Activated naive CD4-positive, alpha-beta T cell treated with anti-CD3 and anti-CD28 coated beads, Interleukin-2, amount 10 ng/mL, durations not matched to agents 7 days and 5 days (primary cell): Measurements from ENCODE around the gene WDR62.
A peak's percentile ranks its signal among the peaks of the same experiment; 100 is the strongest.

Experiments used
- CTCF ChIA-PET: fragments of 350-600 bp; sonication (Branson Sonifier 250); formaldehyde crosslinking; loops from one replicate; lab custom pipeline; 2021; ENCODE audit warnings: antibody characterized with exemption; lab: Charles Lee
- DNase-seq: peaks from one replicate; pipeline ENCODE4 v3.0.0-alpha.2; 2020
- H3K27ac Mint-ChIP-seq: one replicate; pipeline ENCODE4 v1.8.0; 2021; ENCODE audit warnings: mild to moderate bottlenecking, moderate library complexity, mixed read lengths
- H3K27me3 Mint-ChIP-seq: one replicate; pipeline ENCODE4 v1.8.0; 2021; ENCODE audit warnings: mild to moderate bottlenecking, mixed read lengths
- H3K36me3 Mint-ChIP-seq: one replicate; pipeline ENCODE4 v1.8.0; 2021; ENCODE audit warnings: mixed read lengths
- H3K4me1 Mint-ChIP-seq: one replicate; pipeline ENCODE4 v1.8.0; 2021; ENCODE audit warnings: mixed read lengths
- H3K4me3 Mint-ChIP-seq: one replicate; pipeline ENCODE4 v1.8.0; 2021; ENCODE audit warnings: mild to moderate bottlenecking, moderate library complexity, mixed read lengths
- H3K9me3 Mint-ChIP-seq: one replicate; pipeline ENCODE4 v1.8.0; 2021; ENCODE audit warnings: mixed read lengths

Gene WDR62

DNA sequence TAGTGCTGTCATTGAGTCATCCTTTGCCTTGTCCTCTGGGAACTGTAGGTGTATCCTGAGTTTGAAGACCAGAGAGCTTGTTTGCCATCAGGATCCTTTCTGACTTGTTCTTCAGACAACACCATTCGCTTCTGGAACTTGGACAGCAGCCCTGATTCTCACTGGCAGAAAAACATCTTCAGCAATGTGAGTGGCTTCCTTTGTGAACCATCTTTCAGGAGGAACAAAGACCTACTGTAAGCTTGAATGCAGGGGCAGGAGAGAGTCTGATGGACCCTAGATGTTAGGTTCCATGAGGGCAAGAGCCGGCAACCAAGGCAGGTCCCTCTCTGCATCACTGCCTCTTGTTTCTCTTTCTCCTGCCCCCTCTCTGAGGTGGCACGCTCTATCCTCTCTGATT, 26.7 kb downstream of the WDR62 start:
- no peak overlapping the region for H3K27ac Mint-ChIP-seq
- CTCF ChIA-PET = no interaction called here
- no peaks in the 10 kb centered on the region for H3K4me1 Mint-ChIP-seq
- no peaks in the 10 kb centered on the region for H3K27me3 Mint-ChIP-seq
- no peaks in the 10 kb centered on the region for H3K9me3 Mint-ChIP-seq
- no peak for DNase-seq
- H3K36me3 Mint-ChIP-seq = peaks cover 53% of the 10 kb centered on the region
- H3K4me3 Mint-ChIP-seq = no peak overlapping the region

- H3K4me1 Mint-ChIP-seq = no peaks in the 10 kb centered on the region
- H3K9me3 Mint-ChIP-seq = no peaks in the 10 kb centered on the region
- H3K27ac Mint-ChIP-seq = no peak overlapping the region
- H3K4me3 Mint-ChIP-seq = no peak overlapping the region
- no peaks in the 10 kb centered on the region for H3K27me3 Mint-ChIP-seq
- DNase-seq = no peak
- CTCF ChIA-PET = no interaction called here
- H3K36me3 Mint-ChIP-seq = peaks cover 51% of the 10 kb centered on the region
These were observed 27.2 kb downstream of the WDR62 start for GRCh38 chr19:36081894-36082293.

DNA sequence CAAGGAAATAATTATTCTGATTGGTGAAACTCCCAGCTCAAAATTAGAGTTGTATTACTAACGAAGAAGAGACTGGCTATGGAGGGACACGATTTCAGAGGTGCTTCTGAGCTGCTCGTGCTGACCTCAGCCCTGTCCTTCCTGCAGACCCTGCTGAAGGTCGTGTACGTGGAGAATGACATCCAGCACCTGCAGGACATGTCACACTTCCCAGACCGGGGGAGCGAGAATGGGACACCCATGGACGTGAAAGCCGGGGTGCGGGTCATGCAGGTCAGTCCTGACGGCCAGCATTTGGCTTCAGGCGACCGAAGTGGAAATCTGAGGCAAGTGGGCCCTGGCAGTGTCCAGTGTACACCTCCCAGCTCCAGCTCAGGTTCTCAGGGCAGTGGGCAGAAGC, 28.2 kb downstream of the WDR62 start:
- DNase-seq = no peak
- CTCF ChIA-PET = interaction anchor here (0.9 kb wide), 1 partner anchor 17 kb away, joined by 3 read pairs; no protein-coding TSS in a partner anchor
- no peak overlapping the region for H3K4me3 Mint-ChIP-seq
- H3K9me3 Mint-ChIP-seq = no peaks in the 10 kb centered on the region
- no peaks in the 10 kb centered on the region for H3K4me1 Mint-ChIP-seq
- no peaks in the 10 kb centered on the region for H3K27me3 Mint-ChIP-seq
- H3K27ac Mint-ChIP-seq = no peak overlapping the region
- H3K36me3 Mint-ChIP-seq = peaks cover 47% of the 10 kb centered on the region

GRCh38 chr19:36084231-36085009, 29.7 kb downstream of the WDR62 start:
- Mint-ChIP-seq H3K27me3 (no peaks in the 10 kb centered on the region), H3K4me3 (no peak overlapping the region), H3K9me3 (no peaks in the 10 kb centered on the region), H3K27ac (no peak overlapping the region), H3K36me3 (peaks cover 48% of the 10 kb centered on the region), H3K4me1 (no peaks in the 10 kb centered on the region)
- CTCF ChIA-PET = no interaction called here
- no peak for DNase-seq

GRCh38 chr19:36086326-36086725, 31.6 kb downstream of the WDR62 start:
- Mint-ChIP-seq H3K36me3 (peaks cover 52% of the 10 kb centered on the region), H3K27me3 (no peaks in the 10 kb centered on the region), H3K4me1 (no peaks in the 10 kb centered on the region), H3K4me3 (no peak overlapping the region), H3K27ac (no peak overlapping the region), H3K9me3 (no peaks in the 10 kb centered on the region)
- CTCF ChIA-PET = no interaction called here
- no peak for DNase-seq

GRCh38 chr19:36089847-36090246, 35.1 kb downstream of the WDR62 start:
- Mint-ChIP-seq H3K4me1 (no peaks in the 10 kb centered on the region), H3K4me3 (no peak overlapping the region), H3K9me3 (no peaks in the 10 kb centered on the region), H3K27me3 (no peaks in the 10 kb centered on the region), H3K36me3 (peaks cover 46% of the 10 kb centered on the region), H3K27ac (no peak overlapping the region)
- CTCF ChIA-PET = no interaction called here
- no peak for DNase-seq

- Mint-ChIP-seq H3K4me1 (no peaks in the 10 kb centered on the region), H3K36me3 (peaks cover 46% of the 10 kb centered on the region), H3K4me3 (no peak overlapping the region), H3K27me3 (no peaks in the 10 kb centered on the region), H3K9me3 (no peaks in the 10 kb centered on the region), H3K27ac (no peak overlapping the region)
- no peak for DNase-seq
- CTCF ChIA-PET = no interaction called here
These were observed 36.4 kb downstream of the WDR62 start for GRCh38 chr19:36090910-36091695.

DNA sequence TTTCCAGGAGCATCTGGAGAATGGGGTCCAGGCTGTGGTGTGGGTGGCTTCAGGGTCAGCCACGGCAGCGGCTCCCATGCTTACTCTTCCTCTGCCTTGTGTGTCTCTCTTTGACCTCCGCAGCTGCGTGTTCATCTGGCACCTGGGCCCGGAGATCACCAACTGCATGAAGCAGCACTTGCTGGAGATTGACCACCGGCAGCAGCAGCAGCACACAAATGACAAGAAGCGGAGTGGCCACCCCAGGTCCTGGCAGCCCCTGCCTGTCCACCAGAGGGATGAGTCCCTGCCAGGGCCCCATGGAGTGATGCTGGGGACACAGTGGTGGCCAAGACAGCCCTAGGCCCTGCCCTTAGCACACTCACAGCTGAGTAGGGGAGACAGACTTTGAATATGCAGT, 37.9 kb downstream of the WDR62 start:
- Mint-ChIP-seq H3K36me3 (peaks cover 54% of the 10 kb centered on the region), H3K27me3 (no peaks in the 10 kb centered on the region), H3K27ac (no peak overlapping the region), H3K4me1 (no peaks in the 10 kb centered on the region), H3K4me3 (no peak overlapping the region), H3K9me3 (no peaks in the 10 kb centered on the region)
- CTCF ChIA-PET = no interaction called here
- DNase-seq = no peak

DNA sequence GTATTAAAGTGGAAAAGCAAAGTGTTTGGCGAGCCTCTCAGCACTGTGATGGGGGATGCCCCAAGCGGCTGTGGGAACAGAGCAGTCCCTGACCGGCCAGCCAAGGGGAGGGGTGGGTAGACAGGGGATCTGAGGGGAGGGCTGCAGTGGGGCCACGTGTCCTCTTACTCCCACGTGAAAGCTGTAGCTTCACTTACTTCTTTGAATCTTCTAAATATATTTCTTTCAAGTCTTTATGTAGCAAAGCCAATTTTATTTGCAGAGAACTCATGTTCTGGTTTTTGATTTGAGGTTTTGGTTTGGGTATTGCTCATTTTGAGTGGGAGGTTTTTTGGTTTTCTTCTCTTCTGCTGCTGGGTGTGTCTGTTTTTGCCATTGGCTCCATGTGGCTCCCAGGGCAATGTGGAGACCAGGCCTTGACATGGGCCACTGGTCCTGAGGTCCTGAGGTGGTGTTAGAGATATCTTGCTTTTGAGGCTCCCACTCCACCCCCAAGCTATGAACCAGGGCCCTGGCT, 38.5 kb downstream of the WDR62 start:
- Mint-ChIP-seq H3K4me1 (no peaks in the 10 kb centered on the region), H3K27me3 (no peaks in the 10 kb centered on the region), H3K9me3 (no peaks in the 10 kb centered on the region), H3K27ac (peak overlapping the region; percentile 52), H3K36me3 (peaks cover 50% of the 10 kb centered on the region), H3K4me3 (no peak overlapping the region)
- DNase-seq = no peak
- CTCF ChIA-PET = no interaction called here

- no peaks in the 10 kb centered on the region for H3K9me3 Mint-ChIP-seq
- DNase-seq = no peak
- no peaks in the 10 kb centered on the region for H3K27me3 Mint-ChIP-seq
- H3K4me1 Mint-ChIP-seq = no peaks in the 10 kb centered on the region
- H3K27ac Mint-ChIP-seq = no peak overlapping the region
- peaks cover 52% of the 10 kb centered on the region for H3K36me3 Mint-ChIP-seq
- CTCF ChIA-PET = no interaction called here
- H3K4me3 Mint-ChIP-seq = no peak overlapping the region
These were observed 39.0 kb downstream of the WDR62 start for GRCh38 chr19:36093687-36094086.

DNA sequence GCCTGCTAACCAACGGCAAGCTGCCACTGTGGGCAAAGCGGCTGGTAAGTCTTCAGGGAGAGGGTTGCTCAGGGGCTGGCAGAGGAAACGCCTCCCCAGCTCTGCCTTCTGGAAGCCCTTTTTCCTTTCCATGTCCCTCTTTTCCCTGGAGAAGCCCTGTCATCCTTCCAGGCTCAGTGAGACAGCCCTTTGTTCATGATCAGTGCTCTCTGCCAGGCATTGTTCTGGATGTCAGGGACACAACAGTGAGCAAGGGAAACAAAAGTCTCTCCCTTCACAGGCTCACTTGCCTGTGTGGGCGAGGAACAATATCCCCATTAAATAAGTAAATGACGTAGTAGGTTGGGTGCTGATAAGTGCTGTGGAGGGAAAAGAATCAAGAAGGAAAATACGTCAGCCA, 42.3 kb downstream of the WDR62 start:
- H3K9me3 Mint-ChIP-seq = no peaks in the 10 kb centered on the region
- no peaks in the 10 kb centered on the region for H3K27me3 Mint-ChIP-seq

DNA sequence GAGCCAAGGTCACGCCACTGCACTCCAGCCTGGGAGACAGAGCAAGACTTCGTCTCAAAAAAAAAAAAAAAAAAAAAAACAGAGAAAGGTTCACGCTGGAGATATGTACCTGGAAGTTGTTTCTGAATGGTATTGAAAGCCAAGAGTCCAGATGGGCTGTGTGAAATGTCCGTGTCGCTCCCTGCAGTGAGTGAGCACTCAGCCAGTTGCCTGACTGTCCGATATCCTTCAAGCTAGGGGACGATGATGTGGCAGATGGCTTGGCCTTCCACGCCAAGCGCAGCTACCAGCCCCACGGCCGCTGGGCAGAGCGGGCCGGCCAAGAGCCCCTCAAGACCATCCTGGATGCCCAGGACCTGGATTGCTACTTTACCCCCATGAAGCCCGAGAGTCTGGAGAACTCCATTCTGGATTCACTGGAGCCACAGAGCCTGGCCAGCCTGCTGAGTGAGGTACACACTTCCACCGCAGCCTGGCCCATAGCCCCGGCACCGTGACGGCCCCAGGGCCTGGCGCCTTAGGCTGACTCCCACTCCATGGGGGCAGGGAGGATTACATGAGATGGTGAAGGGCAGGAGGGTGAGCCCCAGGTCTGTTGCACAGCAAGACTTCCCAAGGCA, 44.6 kb downstream of the WDR62 start:
- CTCF ChIA-PET = no interaction called here

More for the DNA sequence above, 42.3 kb downstream of the WDR62 start:
- CTCF ChIA-PET = no interaction called here
- no peaks in the 10 kb centered on the region for H3K4me1 Mint-ChIP-seq
- DNase-seq = no peak
- no peak overlapping the region for H3K27ac Mint-ChIP-seq
- H3K4me3 Mint-ChIP-seq = no peak overlapping the region
- peaks cover 40% of the 10 kb centered on the region for H3K36me3 Mint-ChIP-seq

GRCh38 chr19:36100476-36100875, 45.8 kb downstream of the WDR62 start:
- Mint-ChIP-seq H3K9me3 (no peaks in the 10 kb centered on the region), H3K36me3 (peaks cover 35% of the 10 kb centered on the region), H3K4me3 (no peak overlapping the region), H3K27ac (no peak overlapping the region), H3K4me1 (no peaks in the 10 kb centered on the region), H3K27me3 (no peaks in the 10 kb centered on the region)
- CTCF ChIA-PET = no interaction called here
- no peak for DNase-seq

More for the DNA sequence above, 44.6 kb downstream of the WDR62 start:
- Mint-ChIP-seq H3K9me3 (no peaks in the 10 kb centered on the region), H3K4me1 (no peaks in the 10 kb centered on the region), H3K27me3 (no peaks in the 10 kb centered on the region), H3K36me3 (peaks cover 41% of the 10 kb centered on the region), H3K27ac (no peak overlapping the region), H3K4me3 (no peak overlapping the region)
- DNase-seq = no peak

- Mint-ChIP-seq H3K36me3 (peaks cover 35% of the 10 kb centered on the region), H3K9me3 (no peaks in the 10 kb centered on the region), H3K27ac (no peak overlapping the region), H3K4me1 (no peaks in the 10 kb centered on the region), H3K27me3 (no peaks in the 10 kb centered on the region), H3K4me3 (no peak overlapping the region)
- no peak for DNase-seq
- CTCF ChIA-PET = no interaction called here
These were observed 47.0 kb downstream of the WDR62 start for GRCh38 chr19:36101550-36102327.
